Epithelial cell of proximal tubule (primary cell): ENCODE data around the gene SERINC5. TPM values are rescaled to one million over a fixed set of nuclear protein-coding genes. Genes with fewer than 3 reads are reported as not detected.
"Not testable (repeated sequence)": the region's sequence is repeated elsewhere in the genome, so short reads cannot be mapped to it uniquely, and the experiment has no call there.

Source experiments
- DNase-seq: peaks from one replicate; pipeline ENCODE4 v3.0.0-alpha.2; 2011; ENCODE audit warnings: low read depth
- H3K4me3 ChIP-seq: 2 replicates; pipeline ENCODE4 v1.5.1; 2011; ENCODE audit warnings: low read depth, mild to moderate bottlenecking, low read length
- CTCF ChIP-seq: conservative IDR thresholded peaks from 2 replicates; pipeline ENCODE4 v1.5.1; 2012; ENCODE audit warnings: low read depth, mild to moderate bottlenecking, low read length
- total RNA-seq: library from RNA; depleted of rRNA; stranded (reverse); fragments of >200 nt; gene quantifications from 2 replicates; pipeline ENCODE4 v1.2.3, GENCODE V29; 2015

SERINC5 gene
- total RNA-seq, 1 donor from 2014 or later: 7.1 TPM

- H3K4me3 ChIP-seq: no peak overlapping the region
- no peak for DNase-seq
- TF ChIP-seq CTCF: no peak
Measured at GRCh38 chr5:80142996-80143395, 112.9 kb downstream of the SERINC5 start.

- DNase-seq: no peak
- H3K4me3 ChIP-seq: no peak overlapping the region
- TF ChIP-seq CTCF: no peak
Measured at GRCh38 chr5:80141681-80142080, 114.2 kb downstream of the SERINC5 start.

GRCh38 chr5:80141147-80141671, 114.6 kb downstream of the SERINC5 start:
- TF ChIP-seq CTCF: no peak
- no peak overlapping the region for H3K4me3 ChIP-seq
- DNase-seq: no peak

- no peak for DNase-seq
- no peak for TF ChIP-seq CTCF
- no peak overlapping the region for H3K4me3 ChIP-seq
Measured at GRCh38 chr5:80140496-80140895, 115.4 kb downstream of the SERINC5 start.

- H3K4me3 ChIP-seq: no peak overlapping the region
- no peak for DNase-seq
- no peak for TF ChIP-seq CTCF
Measured at GRCh38 chr5:80139466-80139972, 116.3 kb downstream of the SERINC5 start.

GRCh38 chr5:80138486-80138885, 117.4 kb downstream of the SERINC5 start:
- no peak for TF ChIP-seq CTCF
- no peak for DNase-seq
- no peak overlapping the region for H3K4me3 ChIP-seq

GRCh38 chr5:80136798-80137197, 119.0 kb downstream of the SERINC5 start:
- H3K4me3 ChIP-seq, DNase-seq: not testable (repeated sequence)
